ENCODE data around the gene CDH26.

Gene CDH26

DNA sequence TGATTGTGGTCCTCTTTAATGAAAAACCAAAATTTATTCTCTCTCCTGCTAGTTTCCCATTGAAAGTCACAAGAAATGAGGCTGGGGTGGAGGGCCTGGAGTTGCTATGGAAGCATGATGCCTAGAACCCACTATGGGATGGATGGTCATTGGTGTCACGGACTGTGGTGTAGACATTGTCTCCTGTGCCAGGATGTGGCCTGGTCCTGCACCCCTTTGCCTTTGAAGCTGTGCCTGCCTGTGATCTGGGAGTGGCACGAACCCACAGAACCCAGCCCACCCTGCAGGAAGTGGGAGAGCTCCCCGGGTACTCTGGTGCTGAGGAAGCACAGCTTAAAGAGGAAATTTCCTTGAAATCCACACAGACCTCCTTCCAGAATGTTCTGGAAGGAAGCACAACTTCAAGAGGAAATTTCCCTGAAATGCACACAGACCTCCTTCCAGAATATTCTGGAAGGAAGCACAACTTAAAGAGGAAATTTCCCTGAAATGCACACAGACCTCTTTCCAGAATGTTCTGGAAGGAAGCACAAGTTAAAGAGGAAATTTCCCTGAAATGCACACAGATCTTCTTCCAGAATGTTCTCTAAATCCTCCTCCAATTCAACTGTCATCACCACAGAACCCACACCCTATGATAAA is 105.6 kb downstream of the CDH26 start:
- DNase-seq (ENCODE audit: low spot score) = no peak

All from RKO (cell line).